ENCODE measurements around the gene AKAP5.

AKAP5 gene

DNA sequence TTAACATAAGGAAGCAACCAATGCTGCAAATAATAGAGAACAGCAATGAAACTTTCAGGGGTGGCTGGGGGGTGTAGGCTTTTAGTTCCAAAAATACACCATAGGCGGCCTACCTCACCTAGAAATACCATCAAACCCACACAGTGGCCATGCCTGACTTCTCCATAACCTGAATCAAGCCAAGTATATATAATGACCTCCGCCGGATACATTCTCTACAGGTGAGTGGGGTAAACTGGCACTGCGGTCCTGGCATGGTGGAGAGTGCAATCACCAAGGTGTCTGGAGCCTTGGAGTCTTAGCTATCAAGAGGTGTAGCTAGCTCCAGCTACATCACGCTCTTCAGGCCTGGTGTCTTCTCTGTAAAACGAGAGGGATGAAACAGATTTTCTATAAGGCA, 37.2 kb downstream of the AKAP5 start:
- Histone ChIP-seq H3K9ac (ENCODE audit: low read length) (peak overlapping the region; percentile 68), H3K4me2 (ENCODE audit: low read length) (peak overlapping the region; percentile 99), H4K91ac (ENCODE audit: low read depth, low read length) (peak overlapping the region; percentile 100), H2AFZ (ENCODE audit: insufficient read depth, low read length, poor library complexity) (peak overlapping the region; percentile 66), H3K36me3 (ENCODE audit: control insufficient read depth in 1 of 2, insufficient read depth in 2 of 2, low read length in 2 of 2) (no peaks in the 10 kb centered on the region), H2BK12ac (ENCODE audit: low read length) (peak overlapping the region; percentile 98), H4K8ac (ENCODE audit: low read depth, low read length) (peak overlapping the region; percentile 93), H2BK120ac (ENCODE audit: insufficient read depth, low read length, poor library complexity) (peak overlapping the region; percentile 45), H3K79me2 (ENCODE audit: control insufficient read depth, insufficient read depth, low read length, poor library complexity) (peaks cover 29% of the 10 kb centered on the region), H2AK5ac (ENCODE audit: low read length) (peak overlapping the region; percentile 71), H3K4me3 (ENCODE audit: low read depth, low read length) (no peak overlapping the region), H3K79me1 (ENCODE audit: low read length) (peaks cover 33% of the 10 kb centered on the region), H3K14ac (ENCODE audit: low read length) (peak overlapping the region; percentile 98), H3K27ac (ENCODE audit: low read depth, low read length) (peak overlapping the region; percentile 100), H3K4me1 (ENCODE audit: control insufficient read depth in 1 of 2, insufficient read depth in 2 of 2, low read length in 2 of 2) (peaks cover 8 to 9% of the 10 kb centered on the region in 2 experiments), H2BK5ac (ENCODE audit: low read depth, low read length, poor library complexity) (peak overlapping the region; percentile 98), H3K23ac (ENCODE audit: low read length) (no peak overlapping the region), H3K9me3 (ENCODE audit: insufficient read depth, low read depth, low read length) (no peaks in the 10 kb centered on the region), H3K4ac (ENCODE audit: low read depth, low read length) (peak overlapping the region; percentile 96), H3K27me3 (ENCODE audit: insufficient read depth, low read length) (no peaks in the 10 kb centered on the region), H4K12ac (ENCODE audit: low read depth, low read length) (no peak overlapping the region), H3K18ac (ENCODE audit: low read length) (peak overlapping the region; percentile 96)
- peak in 1 of 2 donors; percentile 2 for DNase-seq
- WGBS (ENCODE audit: extremely low coverage, insufficient coverage, insufficient read length): no CpG with 5 or more reads among the region's 6 CpGs

- H3K79me1 ChIP-seq (ENCODE audit: low read length): peaks cover 33% of the 10 kb centered on the region
- H3K4me3 ChIP-seq (ENCODE audit: low read depth, low read length): peak overlapping the region; percentile 93
- no peak overlapping the region for H3K23ac ChIP-seq (ENCODE audit: low read length)
- peaks cover 9 to 11% of the 10 kb centered on the region in 2 experiments for H3K4me1 ChIP-seq (ENCODE audit: control insufficient read depth in 1 of 2, insufficient read depth in 2 of 2, low read length in 2 of 2)
- peak overlapping the region; percentile 96 for H3K18ac ChIP-seq (ENCODE audit: low read length)
- peak overlapping the region; percentile 95 for H4K8ac ChIP-seq (ENCODE audit: low read depth, low read length)
- H3K36me3 ChIP-seq (ENCODE audit: control insufficient read depth in 1 of 2, insufficient read depth in 2 of 2, low read length in 2 of 2): no peaks in the 10 kb centered on the region
- H4K91ac ChIP-seq (ENCODE audit: low read depth, low read length): peak overlapping the region; percentile 100
- peak overlapping the region; percentile 96 for H3K4ac ChIP-seq (ENCODE audit: low read depth, low read length)
- H2BK5ac ChIP-seq (ENCODE audit: low read depth, low read length, poor library complexity): peak overlapping the region; percentile 98
- H3K27me3 ChIP-seq (ENCODE audit: insufficient read depth, low read length): no peaks in the 10 kb centered on the region
- peak overlapping the region; percentile 31 for H4K12ac ChIP-seq (ENCODE audit: low read depth, low read length)
- H3K9ac ChIP-seq (ENCODE audit: low read length): peak overlapping the region; percentile 50
- peak overlapping the region; percentile 45 for H2BK120ac ChIP-seq (ENCODE audit: insufficient read depth, low read length, poor library complexity)
- peak overlapping the region; percentile 98 for H3K14ac ChIP-seq (ENCODE audit: low read length)
- peak; percentile 68 to 77 for DNase-seq
- WGBS (ENCODE audit: extremely low coverage, insufficient coverage, insufficient read length): no CpG with 5 or more reads among the region's 29 CpGs
- H2AK5ac ChIP-seq (ENCODE audit: low read length): peak overlapping the region; percentile 88
- H3K4me2 ChIP-seq (ENCODE audit: low read length): peak overlapping the region; percentile 99
- peak overlapping the region; percentile 100 for H3K27ac ChIP-seq (ENCODE audit: low read depth, low read length)
- H2BK12ac ChIP-seq (ENCODE audit: low read length): no peak overlapping the region
- H2AFZ ChIP-seq (ENCODE audit: insufficient read depth, low read length, poor library complexity): no peak overlapping the region
- H3K9me3 ChIP-seq (ENCODE audit: insufficient read depth, low read depth, low read length): no peaks in the 10 kb centered on the region
- peaks cover 32% of the 10 kb centered on the region for H3K79me2 ChIP-seq (ENCODE audit: control insufficient read depth, insufficient read depth, low read length, poor library complexity)
Measured at GRCh38 chr14:64502887-64503433, 37.7 kb downstream of the AKAP5 start.

- no CpG with 5 or more reads among the region's 87 CpGs for WGBS (ENCODE audit: extremely low coverage, insufficient coverage, insufficient read length)
- peak within 1 kb of the TSS; percentile 97 for H4K12ac ChIP-seq (ENCODE audit: low read depth, low read length)
Measured at GRCh38 chr14:64503434-64504309, 38.4 kb downstream of the AKAP5 start, which contains the start of gene ZBTB25. TSS of gene ZBTB25 (minus strand) at chr14:64503838. CDS start at chr14:64490533, 13,305 bp downstream.

DNA sequence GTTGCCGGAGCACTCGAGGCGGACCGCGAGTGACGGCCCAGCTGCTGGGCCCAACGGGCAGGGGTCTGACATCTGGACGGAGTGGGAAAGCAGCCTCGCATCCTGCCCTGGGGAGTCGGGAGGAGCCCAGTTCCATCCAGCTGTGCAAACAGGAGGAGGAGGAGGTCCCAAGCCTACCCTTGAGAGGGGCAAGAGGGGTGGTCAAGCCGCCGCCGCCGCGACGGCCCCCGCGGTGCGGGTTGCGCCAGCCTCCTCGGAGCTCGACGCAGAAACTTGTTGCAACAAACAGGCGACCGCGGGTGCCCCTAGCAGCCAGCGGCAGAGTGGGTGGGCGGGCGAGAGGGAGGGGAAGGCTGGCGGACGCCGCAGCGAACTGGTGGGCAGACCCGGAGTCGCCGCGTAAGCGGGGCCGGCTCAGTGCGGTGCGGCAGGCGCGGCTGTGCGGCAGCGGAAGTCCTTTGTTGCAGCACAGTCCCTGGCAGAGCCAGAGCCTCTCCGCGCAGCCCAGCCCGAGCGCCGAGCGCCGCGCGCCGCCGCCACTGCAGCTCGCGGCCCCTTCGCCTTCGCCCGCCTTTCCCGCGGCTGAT, 39.1 kb downstream of the AKAP5 start, which contains the start of gene ZBTB1:
TSS of gene ZBTB1 (plus strand) at position 461 of the 587 bp plus-strand sequence. CDS start 16,735 bp downstream, outside the sequence.
- peak within 1 kb of the TSS; percentile 100 for H4K91ac ChIP-seq (ENCODE audit: low read depth, low read length)
- peak within 1 kb of the TSS; percentile 95 for H4K8ac ChIP-seq (ENCODE audit: low read depth, low read length)
- no CpG with 5 or more reads among the region's 63 CpGs for WGBS (ENCODE audit: extremely low coverage, insufficient coverage, insufficient read length)
- H2BK120ac ChIP-seq (ENCODE audit: insufficient read depth, low read length, poor library complexity): peak within 1 kb of the TSS; percentile 45
- no peaks in the 10 kb centered on the region for H3K36me3 ChIP-seq (ENCODE audit: control insufficient read depth in 1 of 2, insufficient read depth in 2 of 2, low read length in 2 of 2)
- H2AFZ ChIP-seq (ENCODE audit: insufficient read depth, low read length, poor library complexity): peak within 1 kb of the TSS; percentile 82
- H2AK5ac ChIP-seq (ENCODE audit: low read length): peak within 1 kb of the TSS; percentile 98
- peak within 1 kb of the TSS; percentile 97 for H3K4ac ChIP-seq (ENCODE audit: low read depth, low read length)
- H3K4me2 ChIP-seq (ENCODE audit: low read length): peak within 1 kb of the TSS; percentile 99
- H3K14ac ChIP-seq (ENCODE audit: low read length): peak within 1 kb of the TSS; percentile 98
- H3K23ac ChIP-seq (ENCODE audit: low read length): peak within 1 kb of the TSS; percentile 37
- peak within 1 kb of the TSS; percentile 67 for H2BK12ac ChIP-seq (ENCODE audit: low read length)
- H3K27me3 ChIP-seq (ENCODE audit: insufficient read depth, low read length): no peaks in the 10 kb centered on the region
- H3K27ac ChIP-seq (ENCODE audit: low read depth, low read length): peak within 1 kb of the TSS; percentile 100
- peaks cover 35% of the 10 kb centered on the region for H3K79me1 ChIP-seq (ENCODE audit: low read length)
- DNase-seq: peak; percentile 86 to 88
- peak within 1 kb of the TSS; percentile 97 for H4K12ac ChIP-seq (ENCODE audit: low read depth, low read length)
- H3K4me3 ChIP-seq (ENCODE audit: low read depth, low read length): peak within 1 kb of the TSS; percentile 93
- H3K79me2 ChIP-seq (ENCODE audit: control insufficient read depth, insufficient read depth, low read length, poor library complexity): peaks cover 37% of the 10 kb centered on the region
- H2BK5ac ChIP-seq (ENCODE audit: low read depth, low read length, poor library complexity): peak within 1 kb of the TSS; percentile 98
- H3K18ac ChIP-seq (ENCODE audit: low read length): peak within 1 kb of the TSS; percentile 92
- peak within 1 kb of the TSS; percentile 100 for H3K9ac ChIP-seq (ENCODE audit: low read length)
- H3K4me1 ChIP-seq (ENCODE audit: control insufficient read depth in 1 of 2, insufficient read depth in 2 of 2, low read length in 2 of 2): peaks cover 13 to 15% of the 10 kb centered on the region in 2 experiments
- H3K9me3 ChIP-seq (ENCODE audit: insufficient read depth, low read depth, low read length): no peaks in the 10 kb centered on the region

More at GRCh38 chr14:64503434-64504309, 38.4 kb downstream of the AKAP5 start, which contains the start of gene ZBTB25:
- no peaks in the 10 kb centered on the region for H3K9me3 ChIP-seq (ENCODE audit: insufficient read depth, low read depth, low read length)
- no peaks in the 10 kb centered on the region for H3K36me3 ChIP-seq (ENCODE audit: control insufficient read depth in 1 of 2, insufficient read depth in 2 of 2, low read length in 2 of 2)
- H2BK5ac ChIP-seq (ENCODE audit: low read depth, low read length, poor library complexity): peak within 1 kb of the TSS; percentile 98
- H4K8ac ChIP-seq (ENCODE audit: low read depth, low read length): peak within 1 kb of the TSS; percentile 95
- H3K4ac ChIP-seq (ENCODE audit: low read depth, low read length): peak within 1 kb of the TSS; percentile 97
- peak within 1 kb of the TSS; percentile 93 for H3K4me3 ChIP-seq (ENCODE audit: low read depth, low read length)
- peak within 1 kb of the TSS; percentile 67 for H2BK12ac ChIP-seq (ENCODE audit: low read length)
- peak within 1 kb of the TSS; percentile 82 for H2AFZ ChIP-seq (ENCODE audit: insufficient read depth, low read length, poor library complexity)
- peak; percentile 91 to 93 for DNase-seq
- no peak within 1 kb of the TSS for H3K23ac ChIP-seq (ENCODE audit: low read length)
- H4K91ac ChIP-seq (ENCODE audit: low read depth, low read length): peak within 1 kb of the TSS; percentile 100
- peaks cover 9 to 11% of the 10 kb centered on the region in 2 experiments for H3K4me1 ChIP-seq (ENCODE audit: control insufficient read depth in 1 of 2, insufficient read depth in 2 of 2, low read length in 2 of 2)
- H3K4me2 ChIP-seq (ENCODE audit: low read length): peak within 1 kb of the TSS; percentile 99
- H3K79me1 ChIP-seq (ENCODE audit: low read length): peaks cover 33% of the 10 kb centered on the region
- H3K18ac ChIP-seq (ENCODE audit: low read length): peak within 1 kb of the TSS; percentile 96
- peak within 1 kb of the TSS; percentile 100 for H3K27ac ChIP-seq (ENCODE audit: low read depth, low read length)
- H3K27me3 ChIP-seq (ENCODE audit: insufficient read depth, low read length): no peaks in the 10 kb centered on the region
- H3K9ac ChIP-seq (ENCODE audit: low read length): peak within 1 kb of the TSS; percentile 100
- H3K79me2 ChIP-seq (ENCODE audit: control insufficient read depth, insufficient read depth, low read length, poor library complexity): peaks cover 32% of the 10 kb centered on the region
- peak within 1 kb of the TSS; percentile 45 for H2BK120ac ChIP-seq (ENCODE audit: insufficient read depth, low read length, poor library complexity)
- H3K14ac ChIP-seq (ENCODE audit: low read length): peak within 1 kb of the TSS; percentile 98
- peak within 1 kb of the TSS; percentile 98 for H2AK5ac ChIP-seq (ENCODE audit: low read length)

Data from trophoblast cell (in vitro differentiated cells and primary cell).